AG04450 (cell line): ENCODE measurements around the gene LCN15. TPM values are rescaled to one million over a fixed set of nuclear protein-coding genes. Genes with fewer than 3 reads are reported as not detected.

ENCODE experiments used
- CTCF ChIA-PET: fragments of 300-600, 350-600 bp; formaldehyde crosslinking; extraction: SDS; loops from one replicate; lab custom pipeline; 2022; ENCODE audit warnings: antibody characterized with exemption, inconsistent platforms; lab: Charles Lee
- POLR2A ChIA-PET: fragments of 350-600 bp; formaldehyde crosslinking; extraction: SDS; loops from one replicate; lab custom pipeline; 2021; ENCODE audit warnings: antibody characterized with exemption, inconsistent platforms; lab: Yijun Ruan, JAX
- DNase-seq: peaks from one replicate; pipeline ENCODE4 v3.0.0-alpha.2; 2011; ENCODE audit warnings: low read depth, low spot score
- H3K27ac ChIP-seq: one replicate; pipeline ENCODE4 v1.5.1; 2012; ENCODE audit warnings: low read depth, low read length, control low read depth
- H3K27me3 ChIP-seq: one replicate; pipeline ENCODE4 v1.6.0; 2012; ENCODE audit warnings: low read length; ENCODE audit not compliant: control insufficient read depth, insufficient read depth
- H3K4me3 ChIP-seq: 2 replicates; pipeline ENCODE4 v1.5.1; 2011; ENCODE audit warnings: mild to moderate bottlenecking, low read depth, low read length, control low read depth
- H3K9me3 ChIP-seq: 2 replicates; pipeline ENCODE4 v1.5.1; 2012; ENCODE audit warnings: low read length; ENCODE audit not compliant: control insufficient read depth, insufficient read depth
- CTCF ChIP-seq: IDR thresholded peaks from 2 replicates; pipeline ENCODE4 v1.5.1; 2011; ENCODE audit warnings: low read depth, low read length, control low read depth, inconsistent platforms
- polyA plus RNA-seq: library from polyadenylated mRNA; depleted of rRNA; stranded (reverse); fragments of >200 nt; gene quantifications from 2 replicates; pipeline ENCODE4 v1.2.3, GENCODE V29; 2011

Gene LCN15
- polyA plus RNA-seq, 1 experiment = not detected

- ChIA-PET CTCF (interaction anchor here (0.6 kb wide), 1 partner anchor 18 kb away, joined by 4 read pairs; no protein-coding TSS in a partner anchor), POLR2A (no interaction called here)
- Histone ChIP-seq H3K27me3 (peaks cover 28% of the 10 kb centered on the region), H3K9me3 (peaks cover 24% of the 10 kb centered on the region), H3K27ac (no peak overlapping the region), H3K4me3 (no peak overlapping the region)
- no peak for TF ChIP-seq CTCF
- no peak for DNase-seq
Measured at GRCh38 chr9:136750526-136750925, 13.8 kb downstream of the LCN15 start.

GRCh38 chr9:136748666-136749611 lies 15.4 kb downstream of the LCN15 start:
- CTCF ChIA-PET = no interaction called here

GRCh38 chr9:136748201-136748600 lies 16.1 kb downstream of the LCN15 start, which contains the start of gene LCN6:
Gene LCN6 (minus strand): TSS chr9:136748525. CDS start chr9:136748483, 42 bp downstream.
- no peak for TF ChIP-seq CTCF
- ChIA-PET POLR2A (no interaction called here), CTCF (no interaction called here)
- no peak within 1 kb of the TSS for H3K27ac ChIP-seq
- no peak for DNase-seq
- H3K4me3 ChIP-seq = no peak within 1 kb of the TSS
- peaks cover 9% of the 10 kb centered on the region for H3K9me3 ChIP-seq
- H3K27me3 ChIP-seq = peaks cover 32% of the 10 kb centered on the region

More at GRCh38 chr9:136748666-136749611, 15.4 kb downstream of the LCN15 start:
- H3K4me3 ChIP-seq = no peak overlapping the region
- no peak for TF ChIP-seq CTCF
- POLR2A ChIA-PET = no interaction called here
- H3K27ac ChIP-seq = no peak overlapping the region
- peaks cover 16% of the 10 kb centered on the region for H3K9me3 ChIP-seq
- no peak for DNase-seq
- peaks cover 30% of the 10 kb centered on the region for H3K27me3 ChIP-seq

- Histone ChIP-seq H3K4me3 (no peak overlapping the region), H3K27ac (no peak overlapping the region), H3K27me3 (peaks cover 38% of the 10 kb centered on the region), H3K9me3 (peaks cover 7% of the 10 kb centered on the region)
- POLR2A ChIA-PET = no interaction called here
- no peak for DNase-seq
- CTCF ChIA-PET = no interaction called here
- no peak for TF ChIP-seq CTCF
Measured at GRCh38 chr9:136747161-136748060, 16.9 kb downstream of the LCN15 start.
